GM18511 (cell line): Measurements from ENCODE around the gene CEP170.
"Not testable (repeated sequence)": the region's sequence is repeated elsewhere in the genome, so short reads cannot be mapped to it uniquely, and the experiment has no call there.

Source experiments
- ATAC-seq: cut with Tn5 transposase; IDR thresholded peaks from one replicate; pipeline ENCODE4 v1.9.1; 2021; ENCODE audit warnings: mild to moderate bottlenecking, moderate library complexity; ENCODE audit not compliant: unreplicated experiment

Gene CEP170

DNA sequence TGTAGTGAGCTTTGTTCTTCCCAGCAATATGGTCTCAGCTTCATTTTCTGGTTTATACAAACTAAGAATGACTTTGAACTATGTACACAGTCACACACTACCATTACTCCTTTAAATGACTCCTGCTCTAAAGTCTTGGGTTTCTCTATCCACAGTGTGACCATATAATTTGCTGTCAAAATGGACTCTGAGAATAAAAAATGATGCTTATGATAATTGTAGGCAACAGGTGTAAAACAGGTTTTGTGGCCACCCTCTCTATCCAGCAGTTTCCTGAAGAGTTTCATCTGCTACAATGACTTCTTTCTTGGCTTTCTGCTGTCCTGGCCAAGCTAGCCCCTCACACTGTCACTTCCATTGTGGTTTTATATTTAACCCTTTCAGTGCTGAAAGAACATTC lies 71.4 kb downstream of the CEP170 start:
- not testable (repeated sequence) for ATAC-seq

DNA sequence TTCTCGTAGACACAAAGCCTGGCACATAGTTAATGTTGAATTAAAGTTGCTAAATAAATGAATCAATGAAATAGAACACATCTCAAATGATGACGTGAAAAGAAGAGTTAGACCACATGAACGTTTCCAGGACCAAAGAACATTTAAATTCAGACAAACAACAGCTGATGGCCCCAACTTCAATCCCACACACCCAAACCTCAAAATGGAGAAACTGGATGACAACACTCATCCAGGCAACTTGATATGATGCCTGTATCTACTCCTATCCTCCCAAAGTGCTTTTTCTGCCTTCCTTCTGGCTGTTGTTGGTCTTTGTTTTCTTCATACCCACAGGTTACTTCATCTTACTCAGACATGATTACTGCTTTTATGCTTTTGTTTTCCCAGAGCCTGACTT lies 71.9 kb downstream of the CEP170 start:
- not testable (repeated sequence) for ATAC-seq

DNA sequence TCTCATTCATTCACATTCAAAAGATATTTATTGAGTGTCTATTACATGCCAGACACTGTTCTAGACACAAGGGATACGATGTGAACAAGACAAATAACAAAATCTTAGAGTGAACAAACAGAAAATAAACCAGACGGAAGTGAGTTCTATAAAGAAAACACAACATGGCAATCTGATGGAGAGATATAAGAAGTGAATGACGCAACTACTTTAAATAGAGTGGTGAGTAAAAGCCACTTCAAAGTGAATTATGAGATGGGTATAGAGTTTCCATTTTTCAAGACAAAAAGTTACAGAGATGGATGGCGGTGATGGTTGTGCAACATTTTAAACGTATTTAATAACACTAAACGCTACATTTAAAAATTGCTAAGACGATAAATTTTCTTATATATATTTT lies 75.4 kb downstream of the CEP170 start:
- no peak for ATAC-seq

DNA sequence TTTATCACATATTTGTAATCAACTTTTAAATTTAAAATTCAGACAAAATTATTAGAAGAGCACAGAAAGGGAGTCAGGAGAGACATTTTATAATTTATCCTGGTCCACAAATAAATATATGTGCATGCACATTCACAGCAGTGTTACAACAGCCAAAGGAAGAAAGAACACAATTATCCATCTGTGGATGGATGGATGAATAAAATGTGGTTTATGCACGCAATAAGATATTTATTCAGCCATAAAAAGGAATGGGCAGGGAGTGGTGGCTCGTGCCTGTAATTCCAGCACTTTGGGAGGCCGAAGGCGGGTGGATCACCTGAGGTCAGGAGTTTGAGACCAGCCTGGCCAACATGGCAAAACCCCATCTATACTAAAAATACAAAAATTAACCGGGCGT lies 77.3 kb downstream of the CEP170 start:
- ATAC-seq: not testable (repeated sequence)

DNA sequence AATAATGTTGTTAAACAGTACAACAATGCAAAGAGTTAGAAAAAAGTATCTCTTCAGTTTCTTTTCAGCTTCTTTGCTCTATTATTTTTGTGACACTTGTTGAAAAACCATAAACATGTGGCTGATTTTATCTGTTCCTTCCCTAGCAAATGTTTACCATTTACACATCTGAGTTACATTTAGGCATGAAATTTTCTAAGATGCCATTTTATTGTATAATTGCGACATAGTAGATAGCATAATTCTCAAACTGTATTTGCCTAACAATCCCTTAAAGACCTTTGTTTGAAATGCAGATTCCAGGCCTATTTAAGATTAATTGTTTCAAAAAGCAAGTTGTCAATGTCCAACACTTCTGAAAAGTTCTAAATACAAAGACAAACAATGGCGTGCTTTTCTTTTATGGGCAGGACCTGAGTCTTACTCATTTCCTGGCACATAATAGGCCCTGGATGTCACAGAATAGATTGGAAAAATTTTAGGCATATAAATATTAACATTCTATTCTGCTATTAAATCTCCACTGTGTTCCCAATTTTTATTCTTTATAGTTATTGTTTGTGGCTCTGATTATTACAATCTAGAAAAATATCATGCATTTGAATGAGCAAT lies 81.2 kb downstream of the CEP170 start:
- ATAC-seq: not testable (repeated sequence)

DNA sequence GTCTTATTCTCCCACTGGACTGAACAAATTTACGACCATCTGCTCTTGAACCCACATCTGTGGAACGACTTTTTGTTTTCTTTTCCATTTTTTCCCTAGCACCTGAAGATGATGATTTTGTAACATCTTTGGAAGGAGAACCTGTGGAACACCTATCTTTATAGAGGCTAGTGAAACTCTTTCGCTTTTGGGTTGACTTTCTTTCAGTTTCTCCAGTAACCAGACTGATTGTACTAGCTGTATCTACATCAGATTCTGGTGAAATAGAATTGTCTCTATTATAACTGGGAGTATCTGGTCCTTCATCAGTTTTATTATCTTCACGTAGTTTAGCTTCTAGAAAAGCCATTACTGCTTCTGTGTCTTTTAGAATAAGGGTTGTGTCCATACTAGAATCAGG lies 90.2 kb downstream of the CEP170 start:
- not testable (repeated sequence) for ATAC-seq

DNA sequence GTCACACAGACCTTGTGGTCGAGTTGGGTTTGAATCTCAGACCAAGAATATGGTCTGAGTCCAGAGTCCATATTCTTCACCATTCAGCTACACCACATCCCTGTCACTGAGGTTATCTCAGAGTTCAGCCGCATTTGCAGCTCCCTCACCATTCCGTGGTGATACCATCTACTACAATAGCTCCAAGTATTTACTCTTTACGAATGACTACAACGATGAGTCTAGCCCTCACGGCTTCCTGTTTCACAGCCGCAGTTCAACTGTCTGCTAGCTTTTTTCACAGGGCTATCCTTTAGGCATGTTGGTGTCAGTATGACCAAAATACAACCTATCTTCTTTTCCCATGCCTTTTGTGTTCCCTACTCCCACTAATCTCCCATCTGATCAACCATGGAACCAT lies 104.2 kb downstream of the CEP170 start:
- not testable (repeated sequence) for ATAC-seq

DNA sequence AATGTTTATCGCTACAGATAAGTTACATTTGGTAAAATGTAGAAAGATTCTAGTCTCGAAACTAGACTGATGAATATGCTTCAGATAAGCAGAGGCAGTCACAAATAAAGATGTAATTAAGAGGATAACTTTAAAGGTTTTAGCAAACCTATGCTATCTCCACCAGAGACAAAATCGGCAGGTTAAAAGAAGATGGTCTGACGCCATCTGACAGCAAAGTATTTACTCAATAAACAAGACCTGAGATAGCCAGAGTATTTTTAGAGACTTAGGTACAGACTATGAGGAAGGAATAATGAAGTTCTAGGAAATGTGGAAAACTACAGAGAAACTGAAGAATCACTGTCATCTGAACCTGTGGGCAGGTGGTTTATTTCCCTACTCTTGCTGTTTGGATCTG lies 106.0 kb downstream of the CEP170 start:
- not testable (repeated sequence) for ATAC-seq

DNA sequence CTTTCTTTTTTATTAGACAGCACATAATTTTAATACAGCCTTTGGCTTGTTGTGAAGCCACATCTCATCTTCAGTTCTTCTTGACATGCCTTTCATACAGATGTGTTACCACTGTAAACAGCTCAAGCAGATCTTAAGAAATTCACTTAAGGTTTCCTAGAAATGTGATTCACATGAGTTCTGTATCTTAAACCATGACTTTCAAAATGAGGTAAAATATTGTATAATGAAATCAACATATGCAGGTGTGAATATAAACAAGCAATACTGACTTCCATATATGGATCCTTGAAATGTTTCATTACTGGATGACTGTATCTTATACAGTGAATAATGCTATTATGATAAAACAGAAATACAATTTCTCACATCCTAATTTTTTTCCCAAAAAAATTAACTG lies 107.7 kb downstream of the CEP170 start:
- ATAC-seq: not testable (repeated sequence)

DNA sequence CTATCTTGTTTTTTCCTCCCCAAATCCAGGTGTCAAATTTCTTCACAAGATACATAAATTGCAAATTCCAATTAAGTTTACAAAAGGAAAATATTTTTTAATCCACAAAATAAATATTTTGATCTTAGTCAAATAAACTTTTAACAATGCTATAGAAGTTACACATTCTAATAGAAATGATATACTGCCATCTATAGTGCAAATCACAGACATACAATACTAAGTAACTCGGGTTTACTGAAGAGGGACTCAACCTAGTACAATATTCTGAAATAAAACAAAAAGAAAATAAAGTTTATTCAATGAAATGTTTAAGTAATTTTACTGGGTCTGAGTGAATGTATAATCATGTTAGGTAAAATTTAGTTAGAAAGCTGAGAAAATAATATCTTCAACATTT lies 114.6 kb downstream of the CEP170 start:
- ATAC-seq: not testable (repeated sequence)

DNA sequence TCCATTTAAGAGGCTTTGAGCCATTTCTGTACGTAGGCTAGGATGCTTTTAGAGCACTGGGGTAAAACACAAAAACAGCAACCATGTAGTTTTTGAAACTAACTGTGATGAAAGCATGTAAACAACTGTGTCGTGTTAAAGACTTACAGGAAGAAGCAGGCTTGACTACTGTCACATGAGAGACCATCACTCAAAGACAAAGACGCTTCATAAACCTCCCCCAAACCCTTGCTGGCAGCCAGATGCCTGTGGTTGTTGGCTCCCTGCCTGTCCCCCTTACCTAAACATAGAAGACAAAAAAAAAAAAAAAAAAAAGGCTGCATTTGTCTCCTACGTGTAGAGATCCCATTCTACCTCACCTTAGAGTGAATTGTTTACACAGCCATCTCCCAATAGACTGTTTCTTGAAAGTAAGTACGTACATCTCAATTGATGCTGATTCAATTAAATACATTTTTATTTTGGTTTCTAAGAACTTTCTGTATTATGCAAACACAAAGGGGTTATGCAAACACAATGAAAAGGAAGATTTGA lies 132.1 kb downstream of the CEP170 start:
- not testable (repeated sequence) for ATAC-seq

DNA sequence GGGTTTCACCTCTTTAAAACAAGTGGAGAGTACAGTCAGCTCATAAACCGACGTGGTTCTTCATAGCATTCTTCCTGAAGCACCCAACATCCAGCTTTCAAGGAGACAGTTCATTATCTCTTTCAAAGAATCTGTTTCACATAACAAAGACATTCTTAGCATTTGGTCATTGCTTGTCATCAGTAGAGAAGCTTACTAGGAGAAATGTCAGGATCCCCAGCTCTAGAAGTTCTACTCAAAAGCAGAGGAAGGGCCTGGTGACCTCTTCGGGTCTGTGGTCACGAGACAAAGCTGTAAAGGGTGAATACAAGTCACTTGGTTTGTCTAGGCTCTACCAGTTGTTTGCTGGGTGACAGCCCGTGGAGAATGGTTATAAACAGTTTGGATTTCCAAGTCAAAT lies 133.1 kb downstream of the CEP170 start:
- ATAC-seq: not testable (repeated sequence)

DNA sequence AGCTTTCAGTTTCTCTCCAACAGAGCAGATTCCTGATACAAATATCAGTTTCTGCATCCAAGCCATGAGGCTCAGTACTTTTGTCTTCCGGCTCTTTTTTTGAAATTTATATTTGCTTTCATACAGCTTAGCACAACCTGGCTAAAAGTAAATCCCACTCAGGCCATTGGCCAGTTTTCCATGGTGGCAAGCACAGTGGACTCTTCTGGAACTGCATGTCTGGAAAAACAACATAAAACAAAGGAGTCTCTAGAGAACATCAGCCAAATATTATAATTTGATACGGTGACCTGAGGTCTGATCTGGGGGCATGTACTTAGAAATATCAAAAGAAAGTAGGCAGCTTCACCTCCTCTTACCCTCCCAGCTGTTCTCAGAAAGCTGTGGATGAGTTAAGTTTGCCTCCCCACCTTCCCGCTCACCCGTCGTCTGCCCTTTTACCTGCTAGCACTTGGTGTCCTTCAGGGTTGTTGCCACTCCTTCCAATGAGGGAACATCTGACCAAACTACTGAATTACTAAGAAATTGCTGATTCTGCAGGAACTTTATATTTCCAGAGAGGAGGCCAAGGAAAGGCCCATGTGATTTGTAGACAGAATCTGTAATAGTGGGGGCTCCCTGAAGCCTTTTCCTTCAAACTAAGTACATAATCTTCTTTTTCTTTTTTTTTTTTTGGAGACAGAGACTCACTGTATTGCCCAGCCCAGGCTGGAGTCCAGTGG lies 136.3 kb downstream of the CEP170 start:
- ATAC-seq: not testable (repeated sequence)

DNA sequence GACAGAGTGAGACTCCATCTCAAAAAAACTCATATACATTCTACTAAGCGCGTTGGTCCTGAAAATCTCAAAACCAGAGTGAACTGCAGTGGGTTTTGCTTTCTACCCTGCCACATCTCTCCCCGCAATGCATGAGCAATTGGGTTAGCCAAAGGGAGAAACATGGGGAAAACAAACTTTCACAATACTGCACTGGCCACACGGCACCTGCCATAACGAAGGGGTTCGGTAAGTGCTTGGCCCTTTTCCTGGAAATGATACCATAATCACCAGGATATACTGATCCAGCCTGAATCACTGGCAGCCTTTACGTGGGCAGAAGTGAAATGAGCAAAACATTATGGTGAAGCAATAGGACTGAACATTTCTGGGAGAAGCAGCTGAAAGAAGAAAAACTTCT lies 138.9 kb downstream of the CEP170 start:
- not testable (repeated sequence) for ATAC-seq

DNA sequence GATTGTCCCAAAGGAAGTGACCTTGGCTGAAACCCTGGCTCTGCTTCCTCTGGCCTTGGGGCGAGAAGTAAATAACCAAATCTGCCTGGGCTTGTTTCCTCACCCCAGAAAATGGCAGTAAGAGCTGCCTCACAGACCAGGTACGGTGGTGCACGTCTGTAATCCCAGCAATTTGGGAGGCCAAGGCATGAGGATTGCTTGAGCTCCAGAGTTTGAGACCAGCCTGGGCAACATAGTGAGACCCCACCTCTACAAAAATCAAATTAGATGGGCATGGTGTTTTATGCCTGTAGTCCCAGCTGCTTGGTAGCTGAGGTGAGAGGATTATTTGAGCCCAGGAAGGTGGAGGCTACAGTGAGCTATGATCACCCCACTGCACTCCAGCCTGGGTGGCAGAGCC lies 140.3 kb downstream of the CEP170 start:
- not testable (repeated sequence) for ATAC-seq

DNA sequence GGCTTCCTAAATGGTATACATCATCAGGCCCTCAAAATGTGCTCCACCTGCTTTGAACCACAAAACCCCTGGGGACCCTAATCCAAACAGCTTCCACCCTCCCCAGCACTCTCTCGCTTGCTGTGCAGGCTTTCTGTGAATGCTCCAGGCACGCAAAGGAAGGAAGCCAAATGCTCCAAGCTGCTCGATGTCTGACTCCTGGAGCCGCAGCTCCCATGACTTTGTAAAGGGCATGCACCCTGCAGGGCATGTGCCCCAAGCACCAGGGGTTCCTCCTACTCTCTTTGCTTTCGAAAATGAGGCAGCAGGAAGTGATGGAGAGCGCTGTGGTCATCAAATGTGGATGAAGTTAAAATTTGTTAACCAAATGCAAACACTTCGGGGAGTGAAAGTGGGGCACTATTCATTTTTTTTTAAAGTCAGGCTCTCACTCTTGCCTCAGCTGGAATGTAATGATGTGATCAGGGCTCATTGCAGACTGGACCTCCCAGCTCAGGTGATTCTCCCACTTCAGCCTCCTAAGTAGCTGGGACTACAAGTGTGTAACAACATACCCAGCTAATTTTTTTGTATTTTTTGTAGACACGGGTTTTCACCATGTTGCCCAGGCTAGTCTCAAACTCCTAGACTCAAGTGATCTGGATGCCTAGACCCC lies 140.9 kb downstream of the CEP170 start:
- peak; percentile 91 for ATAC-seq

DNA sequence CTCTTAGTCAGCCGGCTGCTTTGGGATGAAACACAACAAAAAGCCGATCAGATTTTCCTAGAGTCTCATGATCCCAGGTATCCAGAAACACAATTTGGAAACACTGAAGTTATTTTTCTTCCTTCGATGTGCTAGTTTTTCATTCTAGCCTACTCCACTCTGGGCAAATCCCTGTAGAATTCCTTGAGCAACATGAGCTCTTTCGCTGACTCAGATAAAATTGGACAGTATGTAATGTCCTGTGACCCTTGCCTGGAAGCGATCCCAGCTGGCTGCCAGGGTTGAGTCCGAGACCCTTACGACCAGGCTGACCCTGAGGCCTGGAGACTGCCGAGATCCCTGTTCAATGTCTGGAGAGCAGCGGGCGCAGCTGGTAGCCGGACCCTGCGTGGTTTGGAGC lies 147.9 kb downstream of the CEP170 start:
- ATAC-seq: not testable (repeated sequence)

DNA sequence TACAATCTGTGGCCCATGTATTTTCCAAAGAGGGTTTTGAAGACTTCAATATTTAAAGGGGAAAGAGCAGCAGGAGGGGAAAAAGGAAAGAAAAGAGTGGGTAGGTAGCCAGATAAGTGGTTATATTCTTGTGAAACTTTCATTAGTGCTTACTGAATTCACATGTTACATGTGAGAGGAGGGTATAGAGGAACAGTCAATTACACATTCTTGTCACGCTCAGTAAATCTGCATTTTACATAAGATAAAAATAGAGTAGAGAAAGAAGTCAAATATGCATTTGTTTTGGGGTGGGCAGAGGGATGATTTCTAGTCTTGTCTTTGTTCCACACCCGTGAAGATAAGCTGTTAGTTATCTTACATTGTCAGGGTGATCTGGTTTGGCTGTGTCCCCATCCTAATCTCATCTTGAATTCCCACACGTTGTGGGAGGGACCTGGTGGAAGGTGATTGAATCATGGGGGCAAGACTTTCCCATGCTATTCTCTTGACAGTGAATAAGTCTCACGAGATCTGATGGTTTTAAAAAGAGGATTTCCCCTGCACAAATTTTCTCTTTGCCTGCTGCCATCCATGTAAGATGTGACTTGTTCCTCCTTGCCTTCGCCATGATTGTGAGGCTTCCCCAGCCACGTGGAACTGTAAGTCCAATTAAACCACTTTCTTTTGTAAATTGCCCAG lies 149.3 kb downstream of the CEP170 start:
- ATAC-seq: peak; percentile 46

DNA sequence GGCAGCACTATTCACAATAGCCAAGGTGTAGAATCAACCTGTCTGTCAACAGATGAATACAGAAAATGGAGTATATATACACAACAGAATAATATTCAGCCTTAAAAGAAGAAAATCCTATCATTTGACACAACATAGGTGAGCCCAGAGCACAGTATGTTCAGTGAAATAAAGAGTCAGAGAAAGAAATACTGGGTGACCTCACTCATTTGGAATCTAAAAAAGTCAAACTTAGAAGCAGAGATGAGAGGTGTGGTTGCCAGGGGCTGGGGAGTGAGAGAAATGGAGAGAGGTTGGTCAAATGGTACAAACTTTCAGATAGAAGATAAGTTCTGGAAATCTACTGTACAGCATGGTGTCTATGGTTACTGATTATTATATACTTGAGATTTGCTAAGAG lies 150.0 kb downstream of the CEP170 start:
- not testable (repeated sequence) for ATAC-seq

DNA sequence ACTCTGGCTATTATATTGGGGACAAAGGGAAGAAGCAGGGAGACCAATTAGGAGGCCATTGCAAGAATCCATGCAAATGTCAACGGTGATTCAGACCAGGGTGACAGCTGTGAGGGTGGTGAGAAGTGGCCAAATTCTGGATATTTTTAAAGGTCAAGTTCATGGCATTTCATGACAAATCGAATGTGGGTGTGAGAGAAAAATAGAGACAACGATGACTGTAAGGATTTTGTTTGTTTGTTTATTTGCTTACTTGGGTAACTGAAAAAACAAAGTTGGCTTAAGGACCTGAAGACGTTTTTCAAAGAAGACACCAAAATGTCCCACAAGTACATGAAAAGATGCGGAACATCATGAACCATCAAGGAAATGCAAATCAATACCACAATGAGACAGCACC lies 150.6 kb downstream of the CEP170 start:
- ATAC-seq: not testable (repeated sequence)

DNA sequence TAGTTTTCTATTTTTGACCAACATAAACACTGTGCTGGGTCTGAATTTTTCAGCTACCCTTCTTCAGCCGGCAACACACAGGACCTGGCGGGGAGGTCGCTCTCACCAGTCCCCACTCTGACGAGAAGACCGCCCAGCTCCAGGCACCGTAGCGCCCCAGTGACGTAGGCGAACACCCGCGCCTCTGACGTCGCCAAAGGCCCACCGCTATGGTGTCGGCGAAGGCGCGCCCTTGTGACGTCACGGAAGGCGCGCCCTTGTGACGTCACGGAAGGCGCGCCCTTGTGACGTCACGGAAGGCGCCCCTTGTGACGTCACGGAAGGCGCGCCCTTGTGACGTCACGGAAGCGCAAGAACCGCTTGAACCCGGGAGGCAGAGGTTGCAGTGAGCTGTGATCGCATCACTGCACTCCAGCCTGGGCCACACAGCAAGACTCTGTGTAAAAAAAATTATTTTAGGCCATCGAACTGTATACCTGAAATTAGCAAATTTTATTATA lies 153.5 kb downstream of the CEP170 start:
- peak; percentile 77 for ATAC-seq
